ENCODE data around the gene RMND5A.

The RMND5A gene

DNA sequence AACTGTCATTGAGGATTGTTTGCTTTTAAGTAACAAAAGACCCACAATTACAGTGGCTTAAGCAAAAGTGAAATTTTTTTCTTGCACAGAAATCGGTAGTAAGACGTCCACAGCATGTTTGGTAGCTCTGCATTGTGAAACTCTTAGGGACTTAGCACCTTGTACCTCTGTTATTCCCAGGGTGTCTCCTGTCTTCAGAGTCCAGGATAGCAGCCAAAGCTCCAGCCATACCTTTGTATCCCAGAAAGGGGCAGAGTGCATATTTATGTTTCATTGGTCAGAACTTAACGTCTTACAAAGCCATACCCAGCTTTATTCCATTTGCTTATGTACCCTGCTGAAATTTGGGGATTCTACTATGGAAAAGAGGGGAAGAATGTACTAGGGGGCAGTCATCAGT is 32.8 kb downstream of the RMND5A start:
- TF ChIP-seq, protein P1, sequence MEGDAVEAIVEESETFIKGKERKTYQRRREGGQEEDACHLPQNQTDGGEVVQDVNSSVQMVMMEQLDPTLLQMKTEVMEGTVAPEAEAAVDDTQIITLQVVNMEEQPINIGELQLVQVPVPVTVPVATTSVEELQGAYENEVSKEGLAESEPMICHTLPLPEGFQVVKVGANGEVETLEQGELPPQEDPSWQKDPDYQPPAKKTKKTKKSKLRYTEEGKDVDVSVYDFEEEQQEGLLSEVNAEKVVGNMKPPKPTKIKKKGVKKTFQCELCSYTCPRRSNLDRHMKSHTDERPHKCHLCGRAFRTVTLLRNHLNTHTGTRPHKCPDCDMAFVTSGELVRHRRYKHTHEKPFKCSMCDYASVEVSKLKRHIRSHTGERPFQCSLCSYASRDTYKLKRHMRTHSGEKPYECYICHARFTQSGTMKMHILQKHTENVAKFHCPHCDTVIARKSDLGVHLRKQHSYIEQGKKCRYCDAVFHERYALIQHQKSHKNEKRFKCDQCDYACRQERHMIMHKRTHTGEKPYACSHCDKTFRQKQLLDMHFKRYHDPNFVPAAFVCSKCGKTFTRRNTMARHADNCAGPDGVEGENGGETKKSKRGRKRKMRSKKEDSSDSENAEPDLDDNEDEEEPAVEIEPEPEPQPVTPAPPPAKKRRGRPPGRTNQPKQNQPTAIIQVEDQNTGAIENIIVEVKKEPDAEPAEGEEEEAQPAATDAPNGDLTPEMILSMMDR (IDR thresholded peaks at IDR 0.05; ENCODE audit: unreplicated experiment in 3 of 3): no peak
- H3K36me3 Mint-ChIP-seq (ENCODE audit: low read depth): peaks cover 91% of the 10 kb centered on the region
- no peaks in the 10 kb centered on the region for H3K4me1 Mint-ChIP-seq
- no peak overlapping the region for H3K4me3 Mint-ChIP-seq
- peaks cover 25% of the 10 kb centered on the region for H3K9me3 Mint-ChIP-seq
- H3K27ac Mint-ChIP-seq: no peak overlapping the region
- H3K27me3 Mint-ChIP-seq (ENCODE audit: low read depth): no peaks in the 10 kb centered on the region

DNA sequence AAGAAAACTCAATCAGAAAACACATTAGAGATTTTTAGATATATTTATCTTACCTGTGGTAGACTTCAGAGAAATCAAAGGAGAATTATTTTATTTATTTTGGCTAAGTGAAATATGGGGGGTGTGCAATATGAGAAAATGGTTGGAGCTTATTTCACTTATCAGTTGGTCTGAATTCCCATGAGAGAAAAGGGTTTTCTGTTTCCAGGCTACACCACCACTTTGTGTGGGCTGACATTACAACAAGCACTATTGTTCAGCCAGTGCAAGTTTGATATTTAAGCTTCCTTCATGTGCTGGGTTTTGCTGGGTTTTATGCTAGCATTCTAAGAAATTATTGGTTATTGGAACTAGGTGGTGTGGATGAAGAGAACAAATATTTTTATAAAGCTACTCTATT is 33.5 kb downstream of the RMND5A start:
- peaks cover 24% of the 10 kb centered on the region for H3K9me3 Mint-ChIP-seq
- H3K4me3 Mint-ChIP-seq: no peak overlapping the region
- peaks cover 90% of the 10 kb centered on the region for H3K36me3 Mint-ChIP-seq (ENCODE audit: low read depth)
- TF ChIP-seq, protein P1 (IDR thresholded peaks at IDR 0.05; ENCODE audit: unreplicated experiment in 3 of 3): no peak
- no peaks in the 10 kb centered on the region for H3K27me3 Mint-ChIP-seq (ENCODE audit: low read depth)
- no peak overlapping the region for H3K27ac Mint-ChIP-seq
- peaks cover 5% of the 10 kb centered on the region for H3K4me1 Mint-ChIP-seq

DNA sequence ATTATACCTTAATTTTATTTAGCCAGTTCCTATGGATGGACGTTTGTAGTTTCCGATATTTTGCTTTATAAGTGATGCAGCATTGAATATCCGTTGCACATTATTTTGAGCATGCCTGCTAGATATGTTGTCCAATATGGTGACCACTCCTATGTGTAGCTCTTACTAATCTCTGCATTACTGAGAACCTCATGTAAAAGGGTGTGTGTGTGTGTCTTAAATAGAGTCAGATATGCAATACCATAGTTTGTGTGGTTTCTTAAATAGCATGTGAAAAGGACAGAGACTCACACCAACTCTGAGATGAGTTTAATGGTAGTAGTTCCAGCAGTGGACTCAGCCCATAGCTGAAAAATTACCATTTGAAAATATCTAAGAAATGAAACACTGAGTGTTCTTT is 38.3 kb downstream of the RMND5A start:
- Mint-ChIP-seq H3K27ac (peak overlapping the region in 1 of 3 experiments; percentile 7), H3K4me3 (no peak overlapping the region), H3K27me3 (ENCODE audit: low read depth) (no peaks in the 10 kb centered on the region), H3K36me3 (ENCODE audit: low read depth) (peaks cover 53% of the 10 kb centered on the region), H3K9me3 (no peaks in the 10 kb centered on the region), H3K4me1 (peaks cover 21% of the 10 kb centered on the region)
- TF ChIP-seq, protein P1 (IDR thresholded peaks at IDR 0.05; ENCODE audit: unreplicated experiment in 3 of 3): no peak

- Mint-ChIP-seq H3K36me3 (ENCODE audit: low read depth) (peaks cover 38% of the 10 kb centered on the region), H3K4me3 (no peak overlapping the region), H3K27ac (no peak overlapping the region), H3K27me3 (ENCODE audit: low read depth) (no peaks in the 10 kb centered on the region), H3K4me1 (peaks cover 27% of the 10 kb centered on the region), H3K9me3 (no peaks in the 10 kb centered on the region)
- TF ChIP-seq, protein P1 (IDR thresholded peaks at IDR 0.05; ENCODE audit: unreplicated experiment in 3 of 3): no peak
Measured at GRCh38 chr2:86760371-86760770, 40.3 kb downstream of the RMND5A start.

DNA sequence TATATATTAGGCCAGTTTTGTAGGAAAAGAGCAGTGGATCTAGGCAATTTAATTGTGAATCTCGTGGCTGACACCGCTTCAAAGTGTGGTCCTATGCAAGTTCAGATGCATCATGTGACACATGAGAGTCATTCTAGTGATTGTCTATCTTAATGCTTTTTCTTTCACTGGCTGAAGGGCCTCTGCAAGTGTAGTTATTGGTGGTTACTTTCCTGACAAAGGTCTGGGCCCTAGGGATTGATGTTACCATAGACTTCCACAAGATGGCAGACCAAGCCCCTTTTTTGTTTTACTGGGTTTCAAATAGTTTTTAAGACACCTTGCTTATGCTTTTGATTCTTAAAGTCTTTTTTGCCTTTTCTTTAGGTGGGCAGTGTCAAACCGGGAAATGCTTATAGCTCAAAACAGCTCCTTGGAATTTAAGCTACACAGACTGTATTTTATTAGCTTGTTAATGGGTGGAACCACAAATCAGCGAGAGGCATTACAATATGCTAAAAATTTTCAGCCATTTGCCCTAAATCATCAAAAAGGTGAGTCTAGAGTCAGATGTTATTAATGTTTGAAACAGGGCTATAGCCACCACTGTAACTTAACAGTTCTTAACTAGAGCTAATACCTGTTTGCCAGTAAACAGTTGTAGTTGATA is 44.7 kb downstream of the RMND5A start:
- peak overlapping the region in 2 of 3 experiments; percentile 5 to 13 for H3K27ac Mint-ChIP-seq
- TF ChIP-seq, protein P1 (IDR thresholded peaks at IDR 0.05; ENCODE audit: unreplicated experiment in 3 of 3): peak; percentile 63 to 78 (median 65)
- H3K4me1 Mint-ChIP-seq: peaks cover 18% of the 10 kb centered on the region
- H3K9me3 Mint-ChIP-seq: no peaks in the 10 kb centered on the region
- peaks cover 25% of the 10 kb centered on the region for H3K36me3 Mint-ChIP-seq (ENCODE audit: low read depth)
- no peaks in the 10 kb centered on the region for H3K27me3 Mint-ChIP-seq (ENCODE audit: low read depth)
- H3K4me3 Mint-ChIP-seq: no peak overlapping the region

- TF ChIP-seq, protein P1 (IDR thresholded peaks at IDR 0.05; ENCODE audit: unreplicated experiment in 3 of 3): no peak
- Mint-ChIP-seq H3K27me3 (ENCODE audit: low read depth) (no peaks in the 10 kb centered on the region), H3K4me1 (peaks cover 16% of the 10 kb centered on the region), H3K9me3 (no peaks in the 10 kb centered on the region), H3K27ac (no peak overlapping the region), H3K4me3 (no peak overlapping the region), H3K36me3 (ENCODE audit: low read depth) (peaks cover 28% of the 10 kb centered on the region)
Measured at GRCh38 chr2:86765310-86765695, 45.2 kb downstream of the RMND5A start.

Data from nephron (organoid).